GM19043 (cell line): ENCODE results near the gene ZNF319.

Experiments
- ATAC-seq: cut with Tn5 transposase; IDR thresholded peaks from one replicate; pipeline ENCODE4 v1.9.1; 2021; ENCODE audit warnings: low read depth; ENCODE audit not compliant: unreplicated experiment

The ZNF319 gene

DNA sequence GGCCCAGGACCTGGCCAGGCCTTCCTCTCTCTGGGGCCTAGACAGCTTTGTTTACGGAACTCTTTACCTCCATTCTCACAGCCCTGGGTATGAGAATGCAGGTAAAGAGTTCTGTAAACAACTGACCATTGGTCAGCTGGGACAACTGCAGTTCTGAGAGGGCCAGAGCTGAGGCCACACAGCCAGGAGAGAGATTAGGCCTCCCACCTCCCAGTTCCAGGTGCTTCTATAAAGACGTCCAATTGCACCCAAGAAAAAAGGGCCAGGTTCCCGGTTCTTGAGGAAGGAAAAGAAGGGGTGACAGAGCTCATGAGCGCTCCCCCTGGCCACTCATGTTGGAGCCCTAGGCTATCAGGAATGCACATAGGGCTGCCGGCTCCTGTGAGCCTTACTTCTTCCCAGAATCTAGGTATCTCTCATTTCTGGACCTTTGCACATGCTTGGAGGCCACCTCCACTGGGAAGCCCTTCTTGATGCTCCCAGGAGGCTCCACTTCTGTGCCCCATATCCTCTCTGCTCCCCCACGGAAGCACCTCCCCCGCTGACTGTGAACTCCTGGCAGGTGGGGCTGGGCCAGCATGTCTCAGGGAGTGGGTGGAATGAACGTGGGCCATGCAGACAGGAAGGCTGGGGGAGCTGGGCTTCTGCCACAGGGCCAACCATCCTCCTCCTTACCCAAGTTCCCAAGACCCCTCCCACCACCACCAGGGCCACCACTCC is 42.6 kb downstream of the ZNF319 start:
- no peak for ATAC-seq

GRCh38 chr16:57956924-57957672 is 43.4 kb downstream of the ZNF319 start:
- ATAC-seq, result no peak

- no peak for ATAC-seq
These were observed 44.1 kb downstream of the ZNF319 start for GRCh38 chr16:57956270-57956808.

DNA sequence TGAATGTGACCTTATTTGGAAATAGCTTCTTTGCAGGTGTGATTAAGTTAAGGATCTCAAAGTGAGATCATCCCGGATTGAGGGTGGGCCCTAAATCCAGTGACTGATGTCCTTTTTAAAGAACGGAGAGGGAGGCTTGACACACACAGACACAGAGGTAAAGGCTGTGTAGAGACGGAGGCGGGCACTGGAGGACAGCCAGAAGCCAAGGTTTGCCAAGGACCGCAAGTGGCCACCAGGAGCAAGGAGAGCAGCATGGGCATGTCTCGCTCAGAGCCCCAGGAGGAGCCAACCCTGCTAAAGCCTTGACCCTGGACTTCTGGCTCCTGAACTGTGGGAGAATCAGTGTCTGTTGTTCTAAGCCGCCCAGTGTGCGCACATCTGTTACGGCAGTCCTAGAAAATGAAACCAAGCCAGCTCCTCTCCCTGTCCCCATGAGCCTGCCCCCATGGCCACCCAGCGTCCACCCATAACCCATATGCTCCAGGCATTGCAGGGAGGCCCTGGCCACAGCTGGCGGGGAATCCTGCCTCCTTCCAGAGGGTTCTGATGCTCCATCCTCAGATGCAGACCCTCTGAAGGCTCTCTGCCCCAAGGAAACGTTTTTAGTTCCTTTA is 44.8 kb downstream of the ZNF319 start:
- no peak for ATAC-seq

- ATAC-seq, result no peak
These were observed 46.6 kb downstream of the ZNF319 start for GRCh38 chr16:57953857-57954256.

- no peak for ATAC-seq
These were observed 47.6 kb downstream of the ZNF319 start for GRCh38 chr16:57952909-57953308.

GRCh38 chr16:57951204-57951960 is 49.1 kb downstream of the ZNF319 start:
- no peak for ATAC-seq

DNA sequence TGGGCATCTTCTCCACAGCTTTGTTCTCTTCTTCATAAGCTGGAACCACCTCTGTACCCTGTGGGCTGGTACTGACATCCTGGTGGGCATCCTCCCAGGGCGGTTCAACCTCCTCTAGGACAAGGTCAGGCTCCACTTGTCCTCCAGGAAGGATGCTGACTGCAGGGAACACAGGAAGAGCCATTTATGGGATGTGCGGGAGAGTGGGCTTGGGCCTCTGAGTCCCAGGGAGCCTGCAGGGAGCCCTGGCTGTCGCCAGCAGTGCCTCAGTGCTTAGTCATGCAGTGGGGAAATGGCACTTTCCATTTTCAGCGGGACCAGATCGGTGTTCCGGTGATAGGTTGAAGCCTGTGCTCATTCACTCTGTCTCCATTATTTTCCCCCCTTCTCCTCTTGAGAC is 50.1 kb downstream of the ZNF319 start:
- ATAC-seq, result no peak

GRCh38 chr16:57949595-57950238 is 50.8 kb downstream of the ZNF319 start:
- ATAC-seq, result no peak

GRCh38 chr16:57949013-57949412 is 51.5 kb downstream of the ZNF319 start:
- ATAC-seq, result no peak

DNA sequence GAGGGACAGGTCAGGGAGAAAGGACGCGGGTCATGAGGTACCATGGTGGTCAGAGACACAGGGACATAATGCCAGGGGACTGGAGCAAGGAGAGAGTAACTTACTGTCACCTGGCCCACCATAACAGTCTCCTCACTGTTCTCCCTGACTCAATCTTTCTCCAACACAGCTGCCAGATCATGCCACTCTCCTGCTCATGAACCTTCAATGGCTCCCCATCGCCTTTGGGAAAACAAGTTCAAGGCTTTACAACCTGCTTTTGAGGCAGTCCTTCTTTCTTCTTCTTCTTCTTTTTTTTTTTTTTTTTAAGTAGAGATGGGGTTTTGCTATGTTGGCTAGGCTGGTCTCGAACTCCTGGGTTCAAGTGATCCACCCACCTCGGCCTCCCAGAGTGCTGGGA is 52.4 kb downstream of the ZNF319 start:
- ATAC-seq, result no peak

DNA sequence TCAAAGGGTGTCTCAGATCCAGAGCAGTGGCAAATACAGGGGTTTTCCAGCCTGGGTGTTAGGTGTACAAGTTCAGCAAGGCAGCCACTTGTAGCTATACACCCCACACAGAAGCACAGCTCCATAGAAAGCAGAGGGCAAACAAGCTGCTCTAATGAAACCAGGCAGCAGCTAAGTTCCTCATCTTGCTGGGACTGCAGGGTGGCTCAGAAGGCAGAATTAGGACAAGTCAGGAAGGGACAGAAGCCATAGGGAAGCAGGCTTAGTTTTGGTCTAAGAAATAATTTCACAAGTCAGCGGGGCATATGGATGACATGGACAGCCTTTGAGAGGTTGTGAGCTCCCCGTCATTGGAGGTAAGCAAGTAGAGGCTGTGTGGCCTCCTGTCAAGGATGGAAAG is 53.2 kb downstream of the ZNF319 start:
- ATAC-seq, result no peak

DNA sequence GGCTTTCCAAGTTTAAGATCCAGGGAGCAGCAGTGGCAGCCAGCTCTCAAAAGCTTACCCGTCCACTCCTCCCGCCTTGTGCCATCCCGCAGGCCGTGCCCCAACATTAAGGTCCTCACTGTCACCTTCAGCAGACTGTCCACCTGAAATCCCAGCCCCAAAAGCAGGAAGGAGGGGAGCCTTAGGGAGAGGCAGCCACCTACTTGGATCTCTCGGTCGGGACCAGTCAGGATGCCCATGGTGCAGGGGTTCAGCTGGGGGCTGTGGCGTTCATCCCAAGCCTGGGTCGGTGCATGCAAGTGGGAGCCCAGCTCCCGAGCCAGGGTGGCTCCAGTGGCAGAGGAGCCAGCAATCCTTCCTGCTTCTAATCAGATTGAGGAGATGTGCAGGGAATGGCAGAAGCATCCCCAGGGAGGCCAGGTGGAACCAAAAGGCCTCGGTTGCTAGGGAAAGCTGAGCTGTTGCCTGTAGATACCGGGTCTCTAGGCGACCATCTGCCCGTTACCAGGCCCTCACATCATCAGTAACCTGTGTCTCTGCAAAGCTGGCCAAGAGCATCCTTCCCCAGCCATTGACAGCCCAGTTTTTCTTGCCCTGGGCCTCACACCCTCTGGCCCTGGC is 54.2 kb downstream of the ZNF319 start:
- no peak for ATAC-seq

DNA sequence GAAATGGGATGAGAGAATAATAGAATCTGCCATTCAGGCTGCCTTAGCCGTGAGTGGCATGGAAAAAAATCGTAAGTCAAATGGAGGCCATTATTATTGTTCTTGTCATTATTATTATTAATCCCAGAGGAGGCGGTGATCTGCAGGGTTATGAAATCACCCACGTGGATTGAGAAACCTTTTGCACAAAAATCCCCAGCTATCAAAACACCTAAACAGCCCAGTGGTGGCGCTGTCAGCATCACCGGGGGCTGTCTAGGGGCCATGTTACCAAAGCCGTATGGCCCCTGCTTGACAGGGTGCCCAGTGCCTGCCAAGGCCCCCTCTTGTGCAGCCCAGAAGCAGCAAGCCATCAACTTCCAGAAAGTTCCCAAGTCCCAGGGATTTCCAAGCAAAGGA is 54.7 kb downstream of the ZNF319 start:
- no peak for ATAC-seq

- ATAC-seq, result no peak
These were observed 55.3 kb downstream of the ZNF319 start for GRCh38 chr16:57944970-57945739.
